ENCODE data around the gene DCLRE1C. TPM values are rescaled to one million over a fixed set of nuclear protein-coding genes. Genes with fewer than 3 reads are reported as not detected.

Gene DCLRE1C
- total and polyA plus RNA-seq, 9 of the 15 experiments (the other 6 are each of a cell fraction or from before 2014, with no cell fraction given): 8.8 to 22.2 (median 13.9) TPM

- 0 out of 2 replicates have a peak, but pooled peaks have one; percentile 20 for TF ChIP-seq USF2 (CRISPR knock-in tag; IDR thresholded peaks at IDR 0.05)
- TF ChIP-seq SIRT6 (IDR thresholded peaks at IDR 0.05; ENCODE audit: low read depth, low read length): no peak
- TF ChIP-seq MEIS2 (IDR thresholded peaks at IDR 0.05; ENCODE audit: partially characterized antibody): peak; percentile 74
- no peak for TF ChIP-seq ZNF41 (CRISPR knock-in tag; conservative IDR thresholded peaks at IDR 0.05)
- TF ChIP-seq ZNF780A (CRISPR knock-in tag; IDR thresholded peaks at IDR 0.05): no peak
- no peak for TF ChIP-seq NBN (IDR thresholded peaks at IDR 0.05; ENCODE audit: low read depth)
- no peak for TF ChIP-seq ZNF24 (IDR thresholded peaks at IDR 0.05)
- no peak for TF ChIP-seq NFYB (IDR thresholded peaks at IDR 0.05; ENCODE audit: extremely low read depth, insufficient read length)
- peak; percentile 59; the same call in 1 of the 2 replicates for TF ChIP-seq TOE1 (IDR thresholded peaks at IDR 0.05; ENCODE audit: borderline replicate concordance)
- 0 out of 2 replicates have a peak, but pooled peaks have one; percentile 70 for TF ChIP-seq TOE1 (CRISPR knock-in tag; IDR thresholded peaks at IDR 0.05; ENCODE audit: borderline replicate concordance, low read depth)
- no peak for TF ChIP-seq TFE3 (CRISPR knock-in tag; IDR thresholded peaks at IDR 0.05)
- no peak for TF ChIP-seq SAFB (IDR thresholded peaks at IDR 0.05; ENCODE audit: borderline replicate concordance, low read depth, low read length)
- no peak for TF ChIP-seq PRMT5 (CRISPR knock-in tag; IDR thresholded peaks at IDR 0.05)
- TF ChIP-seq ZZZ3 (IDR thresholded peaks at IDR 0.05): no peak
- TF ChIP-seq RBM22 (IDR thresholded peaks at IDR 0.05; ENCODE audit: low read depth, low read length, poor library complexity, severe bottlenecking): no peak
- no peak for TF ChIP-seq U2AF2 (optimal IDR thresholded peaks at IDR 0.05; ENCODE audit: low read depth, low read length)
- TF ChIP-seq ZBTB7A (IDR thresholded peaks at IDR 0.05; ENCODE audit: borderline replicate concordance, control insufficient read depth, low read depth, low read length): no peak
- TF ChIP-seq IFI16 (CRISPR knock-in tag; IDR thresholded peaks at IDR 0.05): no peak
- TF ChIP-seq ATF4 (CRISPR knock-in tag; IDR thresholded peaks at IDR 0.05): no peak
- TF ChIP-seq BCL6 (CRISPR knock-in tag; IDR thresholded peaks at IDR 0.05): no peak
- peak; percentile 59; the same call in 1 of the 2 replicates for TF ChIP-seq STAT6 (CRISPR knock-in tag; IDR thresholded peaks at IDR 0.05)
- no peak for TF ChIP-seq ZNF57 (CRISPR knock-in tag; IDR thresholded peaks at IDR 0.05)
- TF ChIP-seq SREBF2 (CRISPR knock-in tag; IDR thresholded peaks at IDR 0.05): no peak
Measured at GRCh38 chr10:14878266-14879123, 75.4 kb downstream of the DCLRE1C start, which contains the start of gene SUV39H2 (continued).
